A204.1 (cell line): ENCODE data around the gene ALG9.

Experiments
- FAIRE-seq: peaks from 2 replicates; lab custom pipeline; 2012; peaks lifted over from hg19 to GRCh38; lab: Jason Lieb, UNC

Gene ALG9

DNA sequence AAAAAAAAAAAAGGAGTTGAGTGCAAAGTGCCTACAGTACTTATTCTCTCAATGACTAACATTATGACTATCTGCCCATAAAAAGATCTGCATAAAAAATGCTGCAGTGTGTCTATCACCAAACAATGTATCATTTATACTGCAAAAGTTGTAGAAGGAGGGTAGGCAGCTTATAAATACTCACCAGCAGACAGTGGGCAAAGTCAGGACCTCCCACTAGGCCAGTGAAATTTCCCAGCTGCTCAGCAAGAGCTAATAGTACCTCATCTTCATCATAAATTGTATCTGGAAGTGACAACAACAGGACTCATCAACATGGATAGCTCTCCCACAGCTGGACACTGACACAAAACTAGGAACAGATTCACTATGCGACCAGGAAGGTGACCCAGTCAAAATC lies 106.8 kb downstream of the ALG9 start:
- FAIRE-seq = no peak

DNA sequence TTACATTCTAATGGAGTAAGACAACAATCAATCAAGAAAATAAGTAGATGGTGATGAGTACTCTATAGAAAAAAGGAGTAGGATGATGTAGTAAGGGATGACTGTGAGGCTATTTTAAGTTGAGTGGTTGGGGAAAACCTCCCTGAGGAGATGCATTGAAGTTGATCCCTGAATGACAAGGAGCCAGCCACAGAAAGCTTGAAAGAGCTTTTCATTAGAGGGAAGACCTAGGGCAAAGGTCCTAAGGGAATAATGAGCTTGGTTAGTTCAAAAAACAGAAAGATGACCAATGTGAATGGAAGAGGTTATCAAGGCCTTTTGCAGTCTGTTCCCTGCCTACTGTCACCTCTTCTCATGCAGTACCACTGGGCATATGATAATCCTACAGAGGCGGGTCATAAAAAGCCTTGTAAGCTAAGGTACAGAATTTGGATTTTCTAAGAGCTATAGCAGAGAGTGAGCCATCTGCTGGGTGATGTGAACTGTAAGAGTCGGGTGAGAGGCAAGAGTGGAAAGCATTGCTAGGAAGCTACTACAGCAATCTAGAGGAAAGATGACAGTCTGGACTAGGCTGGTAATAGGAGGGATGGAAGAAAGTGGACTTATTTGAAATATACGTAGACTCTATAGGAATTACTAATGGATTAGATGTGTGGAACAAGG lies 108.3 kb downstream of the ALG9 start:
- no peak for FAIRE-seq

DNA sequence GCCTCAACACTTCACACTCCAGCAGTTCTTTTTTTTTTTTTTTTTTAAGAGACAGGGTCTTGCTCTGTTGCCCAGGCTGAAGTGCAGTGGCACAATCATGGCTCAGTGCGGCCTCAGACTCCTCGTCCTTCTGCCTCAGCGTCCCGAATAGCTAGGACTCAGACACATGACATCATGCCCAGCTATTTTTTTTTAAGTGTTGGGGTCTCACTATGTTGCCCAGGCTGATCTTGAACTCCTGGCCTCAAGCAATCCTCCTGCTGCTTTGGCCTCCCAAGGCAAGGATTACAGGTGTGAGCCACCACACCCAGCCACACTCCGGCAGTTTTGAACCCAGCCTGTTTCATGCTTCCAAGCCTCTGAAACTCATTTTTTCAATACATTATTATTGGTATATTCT lies 108.9 kb downstream of the ALG9 start:
- FAIRE-seq = no peak

DNA sequence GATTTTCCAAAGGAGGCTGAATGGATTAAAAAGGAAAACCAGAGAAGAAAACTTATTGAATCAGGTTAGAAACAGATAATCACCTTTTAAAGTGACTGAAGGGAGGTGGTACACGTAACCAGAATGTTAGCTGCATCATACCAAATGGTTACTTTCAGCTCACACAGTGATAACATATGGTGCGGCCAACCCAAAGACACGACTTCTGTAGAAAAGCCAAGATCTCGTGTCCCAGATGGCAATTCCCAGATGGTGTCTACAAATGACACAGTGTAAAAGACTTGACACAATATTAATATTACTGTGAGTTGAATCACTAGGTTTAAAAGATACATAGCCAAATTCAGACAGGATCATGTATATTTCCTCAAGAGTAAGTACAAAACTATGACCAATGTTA lies 110.3 kb downstream of the ALG9 start:
- no peak for FAIRE-seq

DNA sequence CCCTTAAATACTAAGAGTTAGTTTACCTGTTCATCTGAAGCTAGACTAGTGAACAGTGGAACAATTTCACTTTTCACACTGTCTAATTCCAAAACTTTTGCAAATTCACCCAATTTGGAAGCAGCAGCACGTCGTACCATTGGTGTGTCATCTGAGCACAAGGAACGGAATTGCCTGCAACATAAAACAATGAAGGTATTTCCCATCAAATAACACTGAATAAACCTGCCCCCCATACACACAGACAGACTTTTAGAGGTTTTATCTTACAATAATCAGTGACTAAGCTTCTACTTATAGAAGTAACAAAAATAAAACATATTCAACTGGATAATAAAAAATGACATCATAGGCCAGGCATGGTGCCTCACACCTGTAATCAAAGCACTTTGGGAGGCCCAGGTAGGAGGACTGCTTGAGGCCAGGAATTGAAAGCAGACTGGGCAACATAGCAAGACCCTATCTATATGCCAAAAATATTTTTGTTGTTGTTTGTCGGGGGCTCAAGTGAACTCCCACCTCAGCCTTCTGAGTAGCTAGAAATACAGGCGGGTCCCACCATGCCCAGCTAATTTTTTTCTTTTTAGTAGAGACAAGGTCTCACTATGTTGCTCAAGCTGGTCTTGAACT lies 111.5 kb downstream of the ALG9 start:
- no peak for FAIRE-seq

DNA sequence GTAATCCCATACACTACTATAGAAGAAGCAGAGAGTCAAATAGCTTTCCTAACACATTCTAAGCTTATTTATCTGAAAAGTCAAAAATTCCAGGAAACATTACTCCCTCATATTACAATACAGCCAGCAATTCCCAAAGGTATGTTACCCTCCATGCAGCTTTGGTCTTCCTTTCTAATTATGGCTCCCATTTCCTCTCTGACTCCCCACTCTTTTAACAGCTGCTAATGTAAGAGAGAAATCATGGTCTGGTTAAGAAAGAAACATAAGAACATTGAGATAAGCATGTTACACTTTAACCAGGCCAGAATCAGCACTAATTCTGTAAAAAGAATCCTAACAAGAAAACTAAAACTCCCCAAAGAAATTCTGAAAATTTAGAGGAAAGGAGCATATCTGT lies 112.0 kb downstream of the ALG9 start:
- no peak for FAIRE-seq

DNA sequence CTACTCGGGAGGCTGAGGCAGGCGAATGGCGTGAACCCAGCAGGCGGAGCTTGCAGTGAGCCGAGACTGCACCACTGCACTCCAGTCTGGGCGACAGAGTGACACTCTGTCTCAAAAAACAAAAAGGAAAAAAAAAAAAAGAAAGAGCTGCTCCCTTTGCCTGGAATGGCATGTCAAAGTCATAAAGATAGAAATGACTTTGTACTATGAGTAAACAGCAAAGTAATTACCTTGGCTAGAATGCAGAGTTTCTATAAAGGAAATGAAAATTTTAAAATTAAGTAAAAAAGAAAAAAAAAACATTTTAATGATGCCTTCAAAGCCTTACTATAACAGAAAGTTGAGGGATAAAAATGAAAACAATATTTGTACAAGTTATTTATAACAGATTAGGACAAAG lies 115.3 kb downstream of the ALG9 start:
- FAIRE-seq = no peak

DNA sequence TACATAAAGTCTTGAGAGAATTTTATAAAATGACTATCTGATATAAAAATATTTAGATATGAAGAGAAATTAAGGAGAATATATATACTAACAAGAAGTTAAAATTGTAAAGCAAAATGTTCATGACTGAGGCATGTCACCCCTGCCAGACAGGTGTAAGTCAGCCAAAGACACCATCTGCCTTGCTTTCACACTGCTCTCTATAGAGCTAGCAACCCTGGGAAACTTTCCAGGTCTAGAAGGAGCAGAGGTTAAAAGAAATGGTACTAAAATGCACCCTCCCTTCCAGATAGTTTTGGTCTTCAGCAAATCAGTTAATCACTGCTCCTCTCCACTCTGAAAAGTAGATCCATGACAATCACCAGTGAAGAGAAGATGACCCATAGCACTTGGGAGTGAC lies 121.7 kb downstream of the ALG9 start:
- FAIRE-seq = no peak

DNA sequence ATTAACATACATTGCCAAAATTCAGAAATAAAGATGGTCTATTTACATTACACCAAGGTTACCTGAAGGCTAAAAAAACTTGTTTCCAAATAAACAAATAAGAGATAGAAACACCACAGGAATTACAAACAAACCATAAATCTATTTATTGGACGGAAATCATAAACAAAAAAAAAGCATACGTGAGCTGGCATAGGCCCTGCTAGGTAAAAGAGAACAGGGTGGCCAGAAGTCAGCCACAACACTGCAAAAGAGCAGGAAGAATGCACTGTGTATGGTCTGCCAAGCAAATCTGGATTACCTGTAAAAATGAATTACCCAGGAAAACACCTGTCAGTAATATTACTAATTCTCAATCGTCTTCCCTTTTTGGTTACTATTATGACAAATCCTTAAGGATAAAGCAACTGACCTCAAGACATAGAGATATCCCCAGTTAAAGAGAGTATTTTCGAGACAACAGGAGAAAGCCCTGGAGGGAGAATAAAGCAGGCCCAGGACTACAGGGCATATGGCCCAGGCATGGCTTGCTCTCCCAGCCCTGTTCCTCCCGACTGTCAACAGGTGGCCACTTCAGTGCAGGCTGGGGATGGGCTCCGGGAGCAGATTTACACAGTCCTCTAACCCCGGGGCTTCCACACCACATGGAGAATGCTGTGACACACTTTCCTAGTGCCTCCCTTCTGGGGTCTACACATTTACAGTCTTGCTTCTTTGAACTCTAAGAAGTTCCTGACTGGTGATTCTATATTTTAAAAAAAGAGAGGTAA lies 123.2 kb downstream of the ALG9 start:
- no peak for FAIRE-seq

DNA sequence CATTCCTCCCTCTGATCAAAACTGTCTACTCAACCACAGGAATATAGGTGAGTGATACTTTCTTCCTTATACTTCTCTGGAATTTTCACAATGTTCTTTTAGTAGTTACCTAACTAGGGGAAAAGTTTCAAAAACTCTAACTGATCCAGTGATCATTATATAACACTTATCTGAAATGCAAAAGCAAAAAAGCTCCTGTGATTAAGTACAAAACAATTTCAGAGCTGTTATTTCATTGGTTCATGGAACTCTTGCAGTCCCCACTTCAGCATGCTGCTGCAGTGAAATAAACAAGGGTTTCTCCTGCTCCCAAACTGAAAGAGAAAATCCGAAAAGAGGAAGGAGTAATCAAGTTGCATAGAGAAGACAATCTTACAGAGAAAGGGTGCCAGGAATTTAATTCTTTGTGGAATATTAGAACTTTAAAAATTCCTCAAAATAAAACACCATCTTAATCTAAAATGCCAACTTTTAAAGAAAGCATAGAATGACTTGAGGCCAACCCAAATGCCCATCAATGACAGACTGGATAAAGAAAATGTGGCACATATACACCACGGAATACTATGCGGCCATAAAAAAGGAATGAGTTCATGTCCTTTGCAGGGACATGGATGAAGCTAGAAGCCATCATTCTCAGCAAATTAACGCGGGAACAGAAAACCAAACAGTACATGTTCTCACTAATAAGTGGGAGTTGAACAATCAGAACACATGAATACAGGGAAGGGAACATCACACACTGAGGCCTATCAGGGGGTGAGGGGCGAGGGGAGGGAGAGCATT lies 125.5 kb downstream of the ALG9 start:
- FAIRE-seq = no peak

DNA sequence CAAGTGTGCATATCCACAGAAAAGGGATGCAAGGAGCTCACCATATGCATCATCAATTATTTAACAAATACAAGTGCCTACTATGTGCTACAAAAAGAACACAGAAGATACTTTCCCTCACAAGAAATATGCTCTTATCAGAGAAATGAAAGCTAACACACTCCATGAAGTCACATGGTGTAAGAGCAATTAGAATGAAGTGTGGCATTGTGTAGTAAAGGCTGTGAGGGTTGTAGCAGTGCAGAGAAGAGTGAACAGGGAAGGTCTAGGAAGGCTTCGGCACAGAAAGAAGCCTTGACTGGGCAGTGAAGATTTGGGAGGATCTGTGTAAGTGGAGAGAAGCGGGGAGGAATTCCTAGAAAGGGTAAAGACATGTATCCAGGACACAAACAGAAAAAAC lies 127.7 kb downstream of the ALG9 start:
- no peak for FAIRE-seq

DNA sequence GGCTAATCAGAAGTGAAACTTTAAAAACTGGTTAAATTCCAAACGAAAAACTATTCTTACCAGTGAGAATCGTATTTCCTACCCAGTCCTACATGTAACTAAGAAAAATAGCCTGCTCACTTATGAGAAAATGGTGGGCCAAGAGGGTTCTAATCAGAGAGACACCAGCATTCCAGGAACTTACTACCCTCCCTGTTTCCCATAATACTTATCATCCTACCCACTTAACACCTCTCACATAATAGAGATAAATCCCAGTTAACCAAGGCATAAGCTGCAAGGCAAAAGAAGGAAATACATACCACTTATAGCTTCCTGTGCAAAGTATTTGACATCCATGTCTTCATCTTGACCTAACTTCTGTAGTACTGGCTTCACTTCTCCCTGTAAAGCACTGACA lies 129.6 kb downstream of the ALG9 start:
- FAIRE-seq = no peak

DNA sequence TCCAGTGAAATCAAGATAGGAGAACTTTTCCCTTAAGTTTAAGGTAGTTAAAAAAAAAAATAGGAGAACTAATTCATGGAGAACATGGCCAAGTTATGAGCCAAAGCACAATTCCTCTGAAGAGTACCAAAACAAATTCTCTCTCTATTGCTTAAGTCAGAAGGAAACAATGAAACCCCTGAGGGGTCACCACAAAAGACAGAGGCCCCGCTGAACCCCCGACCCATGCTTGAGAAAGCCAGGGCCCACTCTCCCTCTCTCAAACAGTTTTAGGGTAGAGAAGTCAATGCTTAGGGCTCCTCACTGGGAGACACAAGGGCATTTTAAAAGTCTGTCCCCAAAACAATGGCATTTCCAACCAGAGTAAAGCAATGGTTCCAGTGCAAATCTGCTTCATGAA lies 132.1 kb downstream of the ALG9 start:
- no peak for FAIRE-seq

DNA sequence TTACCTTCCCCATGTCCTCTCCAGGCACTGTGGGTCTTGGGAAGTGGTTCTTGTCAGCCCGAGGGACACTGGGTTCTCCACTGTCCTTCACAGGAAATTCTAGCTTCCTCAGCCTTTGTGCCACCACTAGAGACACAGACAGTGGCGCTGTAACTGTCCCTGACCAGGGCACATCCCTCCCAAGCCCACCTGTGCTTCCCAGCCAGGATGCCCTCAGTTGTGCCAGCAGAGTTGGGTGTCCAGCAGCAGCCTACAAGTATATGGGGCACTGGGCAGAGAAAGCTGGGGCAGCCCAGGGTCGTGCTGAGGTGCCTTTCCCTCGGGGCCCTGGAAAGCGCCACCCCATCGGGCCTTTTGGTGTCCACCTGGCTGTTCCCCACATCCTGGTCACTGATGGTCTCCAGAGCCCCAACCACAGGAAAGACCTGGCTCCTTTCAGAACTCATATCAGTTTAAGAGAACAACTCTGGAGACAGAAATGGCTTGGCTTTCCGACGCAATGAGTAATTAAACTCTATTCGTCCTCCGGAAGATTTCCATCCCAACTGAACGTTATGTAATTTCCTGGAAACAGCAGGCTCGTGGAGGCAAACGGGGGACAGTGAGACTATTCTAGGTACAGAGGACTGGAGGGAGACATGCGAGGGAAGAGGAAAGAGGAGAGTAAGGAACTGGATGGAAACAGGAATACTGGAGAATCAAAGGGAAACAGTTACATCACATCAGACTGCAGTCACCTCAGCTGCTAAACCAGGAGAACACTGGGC lies 133.8 kb downstream of the ALG9 start:
- no peak for FAIRE-seq

DNA sequence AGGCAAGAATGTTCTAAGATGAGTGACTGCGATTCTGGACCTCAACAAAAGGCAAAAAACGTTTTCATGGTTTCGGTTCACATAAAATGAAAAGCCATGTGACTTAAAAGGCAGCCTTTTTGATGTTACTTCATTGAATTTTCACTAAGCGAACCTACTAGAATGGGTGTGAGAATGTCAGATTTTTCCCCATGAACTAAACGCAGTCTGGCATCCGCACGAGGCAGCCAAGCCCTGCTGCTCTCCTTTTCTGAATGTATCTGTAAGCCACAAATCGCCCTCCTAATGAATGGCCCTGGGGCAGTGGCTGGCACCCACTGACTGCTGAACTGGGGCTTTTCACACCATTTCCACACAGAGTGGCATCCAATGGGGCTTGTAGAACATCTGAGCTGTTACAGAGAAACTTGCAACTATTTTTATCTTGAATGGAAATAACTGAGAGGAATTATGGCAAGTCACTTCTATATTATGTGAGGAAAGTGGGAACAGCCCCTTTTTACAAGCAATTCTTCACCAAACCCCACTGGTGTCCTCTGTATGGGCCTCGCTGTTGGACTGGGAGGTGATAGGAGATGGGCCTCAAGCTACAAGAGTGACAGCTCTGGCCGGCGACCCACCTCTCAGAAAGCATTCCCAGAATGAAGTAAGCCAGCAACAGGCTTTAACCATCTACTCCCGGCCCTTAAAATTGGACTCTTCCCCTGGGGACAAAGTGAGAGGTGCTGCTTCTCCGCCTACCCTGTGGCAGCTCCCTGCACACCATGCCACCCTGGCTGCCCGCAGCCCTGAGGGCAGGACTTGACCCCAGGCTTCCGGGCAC lies 134.5 kb downstream of the ALG9 start:
- FAIRE-seq = no peak
